EL (cell line): ENCODE measurements around the gene PRC1.
"Not testable (repeated sequence)": the region's sequence is repeated elsewhere in the genome, so short reads cannot be mapped to it uniquely, and the experiment has no call there.

Experiments used
- DNase-seq: peaks from one replicate; pipeline ENCODE4 v3.0.0-alpha.2; 2016

Gene PRC1, protein sequence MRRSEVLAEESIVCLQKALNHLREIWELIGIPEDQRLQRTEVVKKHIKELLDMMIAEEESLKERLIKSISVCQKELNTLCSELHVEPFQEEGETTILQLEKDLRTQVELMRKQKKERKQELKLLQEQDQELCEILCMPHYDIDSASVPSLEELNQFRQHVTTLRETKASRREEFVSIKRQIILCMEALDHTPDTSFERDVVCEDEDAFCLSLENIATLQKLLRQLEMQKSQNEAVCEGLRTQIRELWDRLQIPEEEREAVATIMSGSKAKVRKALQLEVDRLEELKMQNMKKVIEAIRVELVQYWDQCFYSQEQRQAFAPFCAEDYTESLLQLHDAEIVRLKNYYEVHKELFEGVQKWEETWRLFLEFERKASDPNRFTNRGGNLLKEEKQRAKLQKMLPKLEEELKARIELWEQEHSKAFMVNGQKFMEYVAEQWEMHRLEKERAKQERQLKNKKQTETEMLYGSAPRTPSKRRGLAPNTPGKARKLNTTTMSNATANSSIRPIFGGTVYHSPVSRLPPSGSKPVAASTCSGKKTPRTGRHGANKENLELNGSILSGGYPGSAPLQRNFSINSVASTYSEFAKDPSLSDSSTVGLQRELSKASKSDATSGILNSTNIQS

GRCh38 chr15:90994417-90995311 lies at the start of gene PRC1:
Gene PRC1 (minus strand): TSS chr15:90994535. CDS start chr15:90994417, 118 bp downstream.
- DNase-seq, result peak; percentile 98

GRCh38 chr15:91043202-91043874 lies 49.0 kb upstream of the PRC1 start:
- no peak for DNase-seq

DNA sequence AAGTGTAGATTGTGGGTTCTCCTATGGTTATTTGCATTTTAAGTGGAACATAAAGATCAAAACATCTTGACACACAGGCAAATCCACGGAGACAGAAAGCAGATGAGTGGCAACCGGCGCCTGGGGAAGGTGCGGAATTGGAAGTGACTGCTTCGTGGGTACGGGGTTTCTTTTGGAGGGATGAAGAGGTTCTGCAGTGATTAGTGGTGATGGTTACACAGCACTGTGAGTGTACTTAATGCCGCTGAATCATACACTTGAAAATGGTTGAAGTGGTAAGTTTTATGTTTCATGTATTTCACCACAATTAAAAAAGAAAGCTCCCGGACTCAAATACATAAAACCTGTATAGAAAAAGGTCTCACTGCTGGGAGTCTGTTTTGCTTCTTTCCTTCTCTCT lies 46.5 kb upstream of the PRC1 start:
- DNase-seq, result no peak

DNA sequence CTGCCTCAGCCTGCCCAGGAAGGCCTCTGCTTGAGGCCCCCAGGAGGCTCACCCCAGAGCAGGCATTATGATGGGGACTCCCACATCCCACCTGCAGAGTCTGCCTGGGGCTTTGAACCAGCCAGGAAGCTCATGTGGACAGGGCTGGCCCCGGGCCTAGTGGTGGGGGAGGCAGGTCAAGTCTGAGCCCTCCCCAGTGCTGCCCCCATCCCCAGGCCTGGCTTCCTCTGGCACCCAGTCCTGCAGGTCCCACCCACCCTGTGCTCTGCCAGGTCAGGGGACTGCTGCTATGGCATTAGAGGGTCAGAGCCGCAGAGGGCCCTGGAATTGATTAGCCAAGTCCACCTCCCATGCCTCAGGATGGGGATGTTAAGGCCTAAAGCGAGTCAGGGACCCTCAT lies 45.7 kb upstream of the PRC1 start:
- DNase-seq, result no peak

GRCh38 chr15:91032919-91033803 lies 38.8 kb upstream of the PRC1 start:
- peak; percentile 29 for DNase-seq

- DNase-seq, result no peak
These were observed 37.5 kb upstream of the PRC1 start for GRCh38 chr15:91031796-91032195.

GRCh38 chr15:91027677-91028076 lies 33.3 kb upstream of the PRC1 start:
- DNase-seq, result no peak

- DNase-seq, result no peak
These were observed 29.4 kb upstream of the PRC1 start for GRCh38 chr15:91023720-91024119.

DNA sequence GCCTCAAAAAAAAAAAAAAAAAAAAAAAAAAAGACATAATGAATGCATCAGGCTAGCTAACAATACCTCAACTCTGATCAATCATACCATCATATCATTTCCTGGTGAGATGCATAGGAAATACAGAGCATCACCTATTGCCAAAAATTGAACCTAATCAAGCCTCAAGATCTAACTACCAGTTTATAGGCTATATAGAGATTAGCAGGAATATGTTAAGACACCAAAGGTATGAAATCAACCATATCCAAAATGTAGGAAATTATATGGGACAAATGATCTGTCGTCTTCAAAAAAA lies 28.4 kb upstream of the PRC1 start:
- DNase-seq, result no peak

DNA sequence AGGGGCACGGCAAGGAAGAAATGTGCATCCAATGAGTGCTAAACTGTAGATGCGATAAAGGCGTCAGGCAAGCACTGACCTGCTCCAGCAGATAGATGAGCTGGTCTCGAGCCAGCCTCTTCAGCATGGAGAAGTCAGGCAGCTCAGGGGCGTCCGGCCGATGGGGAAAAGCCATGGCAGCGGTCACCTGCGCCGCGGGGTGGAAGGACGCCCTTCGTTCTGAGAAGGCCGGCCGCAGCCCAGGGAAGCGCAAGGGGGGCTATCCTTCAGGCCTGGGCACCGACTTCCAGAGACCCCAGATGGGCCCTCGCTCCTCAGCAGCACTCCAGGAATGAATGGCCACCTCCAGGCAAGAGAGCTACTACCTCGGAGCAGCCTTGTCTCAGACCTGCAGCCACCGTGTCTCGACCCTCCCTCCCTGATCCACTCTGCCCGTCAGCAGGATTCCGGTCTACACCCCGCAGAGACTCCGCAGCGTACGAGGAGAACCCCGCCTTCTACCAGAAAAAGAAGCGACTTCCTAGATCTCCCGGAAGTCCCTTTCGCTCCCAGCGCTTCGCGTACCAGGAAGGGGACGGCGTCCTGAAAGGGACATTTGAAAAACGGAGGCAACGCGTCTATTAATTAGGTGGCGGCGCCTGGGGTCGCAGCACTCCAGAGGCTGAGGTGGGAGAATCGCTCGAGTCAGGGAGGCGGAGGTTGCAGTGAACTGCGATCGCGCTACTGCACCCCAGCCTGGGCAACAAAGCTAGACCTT lies 27.9 kb upstream of the PRC1 start, which contains the start of gene VPS33B:
TSS of gene VPS33B (minus strand) at position 520 of the 757 bp plus-strand sequence. CDS start at position 175, 345 bp downstream.
- peak; percentile 86 for DNase-seq

DNA sequence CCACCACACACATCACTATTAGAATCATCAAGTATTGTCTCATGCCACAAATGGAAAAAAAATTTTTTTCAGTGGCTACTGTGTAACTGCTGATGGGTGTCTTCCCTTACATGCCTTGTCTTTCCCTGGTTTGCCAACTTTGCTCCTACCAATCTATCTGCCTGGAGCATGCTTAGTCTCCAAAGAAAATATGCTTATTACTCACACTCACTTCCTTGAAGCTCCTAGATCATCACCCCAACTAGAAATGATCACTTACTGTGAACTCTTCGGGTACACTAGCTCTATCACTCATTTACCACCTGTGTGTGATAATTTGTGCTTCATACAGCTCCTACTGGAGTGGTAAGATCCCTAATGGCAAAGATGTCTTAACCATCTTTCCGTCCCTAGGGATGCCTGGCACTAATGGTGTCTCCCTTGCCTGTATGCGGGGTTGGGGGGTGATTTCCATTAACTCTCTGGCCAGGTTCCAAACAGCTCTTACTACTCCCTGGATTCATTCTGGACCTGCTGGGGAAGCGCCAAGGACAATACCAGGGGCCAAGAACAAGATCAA lies 27.3 kb upstream of the PRC1 start:
- peak; percentile 49 for DNase-seq

DNA sequence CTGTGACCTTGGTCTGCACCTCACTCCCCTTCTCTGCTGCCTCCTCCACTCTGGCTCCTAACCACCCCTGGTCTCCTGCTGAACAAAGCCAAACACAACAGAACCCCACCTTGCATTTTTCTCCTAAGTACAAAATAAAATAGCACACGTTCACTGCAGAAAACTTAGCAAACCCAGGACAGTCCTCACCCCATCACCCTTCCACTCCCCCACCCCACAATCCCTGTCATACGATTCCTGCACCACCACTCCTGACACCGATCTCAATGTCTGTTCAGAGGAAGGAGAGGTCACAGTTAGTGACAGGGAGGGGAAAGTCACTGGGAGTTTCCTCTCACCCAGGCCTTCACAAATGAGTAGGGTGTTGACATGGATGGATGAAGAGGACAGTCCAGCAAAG lies 23.8 kb upstream of the PRC1 start:
- no peak for DNase-seq

- DNase-seq, result no peak
These were observed 23.4 kb upstream of the PRC1 start for GRCh38 chr15:91017716-91018115.

DNA sequence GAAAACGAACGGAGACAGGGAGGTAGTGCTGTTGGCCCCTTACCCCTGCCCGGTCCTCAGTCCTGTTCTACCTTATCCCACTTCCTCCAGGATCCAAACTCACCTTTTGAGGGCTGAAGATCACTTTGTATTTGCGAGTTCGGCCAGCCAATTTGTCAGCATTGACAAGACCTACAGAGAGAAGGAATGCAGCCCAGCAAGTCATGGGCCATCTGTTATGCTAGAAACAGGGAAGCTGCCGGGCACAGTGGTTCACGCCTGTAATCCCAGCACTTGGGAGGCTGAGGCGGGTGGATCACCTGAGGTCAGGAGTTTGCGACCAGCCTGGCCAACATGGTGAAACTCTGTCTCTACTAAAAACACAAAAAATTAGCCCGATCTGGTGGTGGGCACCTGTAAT lies 19.4 kb upstream of the PRC1 start:
- not testable (repeated sequence) for DNase-seq

DNA sequence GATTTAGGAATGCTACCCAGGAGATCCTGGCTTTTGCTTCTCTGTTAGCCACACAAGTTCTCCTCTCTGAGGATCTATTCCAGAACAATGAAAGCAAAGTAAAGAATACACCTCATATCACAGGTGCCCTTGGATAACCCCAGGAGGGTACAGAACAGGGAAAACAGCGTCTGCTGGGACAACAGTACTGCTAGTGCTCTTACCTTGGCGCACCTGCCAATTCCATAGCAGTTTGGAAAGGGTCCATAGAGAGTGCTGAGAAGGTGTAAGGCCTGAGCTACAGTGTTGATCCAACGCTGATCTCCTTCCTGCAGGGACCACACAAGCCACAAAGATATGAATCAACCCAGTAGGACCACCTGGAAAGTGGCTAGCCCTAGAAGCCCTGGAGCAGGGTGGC lies 12.9 kb upstream of the PRC1 start:
- no peak for DNase-seq

- DNase-seq, result no peak
These were observed 6.9 kb upstream of the PRC1 start for GRCh38 chr15:91001209-91001608.

DNA sequence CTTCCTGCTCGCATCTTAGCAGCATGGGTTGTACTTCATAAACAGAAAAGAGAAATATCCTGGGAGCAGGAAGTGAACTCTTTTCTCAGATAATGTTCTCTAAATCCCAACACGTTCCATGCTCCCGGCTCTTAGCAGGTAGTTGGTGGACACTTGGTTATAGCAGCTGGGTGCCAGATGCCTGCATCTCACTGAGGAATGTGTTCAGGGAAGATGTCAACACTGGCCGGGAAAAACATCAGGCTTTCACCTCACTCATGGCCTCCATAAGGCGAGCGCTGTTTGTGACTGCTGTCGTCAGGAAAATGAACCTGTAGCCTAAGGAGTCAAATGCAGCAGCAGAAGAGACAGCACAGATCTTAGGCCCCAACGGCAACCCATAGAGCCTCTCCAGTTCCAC lies 4.4 kb upstream of the PRC1 start:
- no peak for DNase-seq

DNA sequence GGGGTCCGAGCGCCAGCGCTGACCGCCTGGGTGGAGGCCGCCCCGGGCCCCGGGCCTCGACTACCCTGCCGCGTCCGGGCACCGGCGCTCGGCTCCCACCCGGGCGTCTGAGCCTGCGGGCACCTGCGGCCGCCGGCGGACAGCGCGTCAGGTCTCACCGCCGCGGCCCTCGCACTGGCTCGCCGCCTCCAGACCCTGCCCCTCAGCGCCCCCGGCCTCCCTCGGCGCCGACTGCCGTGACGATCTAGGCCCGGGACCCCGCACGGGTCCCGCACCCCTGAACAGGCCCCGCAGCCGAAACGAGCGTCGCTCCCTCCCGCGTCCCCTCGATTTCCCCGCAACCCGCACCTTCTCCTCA lies 297 bp downstream of the PRC1 start:
- DNase-seq, result no peak

GRCh38 chr15:90991587-90992285 lies 2.6 kb downstream of the PRC1 start:
- peak; percentile 8 for DNase-seq

DNA sequence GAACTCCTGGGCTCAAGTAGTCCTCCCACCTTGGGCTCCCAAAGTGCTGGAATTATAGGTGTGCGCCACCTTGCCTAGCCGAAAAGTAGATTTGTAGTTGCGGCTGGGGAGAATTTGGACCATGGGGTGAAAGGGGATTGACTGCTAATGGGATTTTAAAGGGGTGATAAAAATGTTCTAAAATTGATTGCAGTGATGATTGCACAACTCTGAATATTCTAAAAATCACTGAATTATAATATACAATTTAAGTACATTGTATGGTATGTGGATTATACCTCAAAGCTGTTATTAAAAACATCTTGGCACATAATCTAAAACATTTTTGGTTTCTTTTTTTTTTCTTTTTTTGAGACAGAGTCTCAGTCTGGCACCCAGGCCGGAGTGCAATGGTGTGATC lies 3.9 kb downstream of the PRC1 start:
- DNase-seq, result no peak
